ENCODE data around the gene ARID4B.
"Not testable (repeated sequence)": the region's sequence is repeated elsewhere in the genome, so short reads cannot be mapped to it uniquely, and the experiment has no call there.

The ARID4B gene

GRCh38 chr1:235327559-235328270 is at the start of gene ARID4B:
Gene ARID4B, minus strand, starts transcription at chr1:235328179. Its CDS starts 1,260 bp downstream, at chr1:235326919.
- DNase-seq: no peak

- DNase-seq: no peak
These were observed 48.1 kb upstream of the ARID4B start for GRCh38 chr1:235375919-235376605.

- DNase-seq: no peak
These were observed 41.8 kb upstream of the ARID4B start for GRCh38 chr1:235369802-235370201.

GRCh38 chr1:235368428-235368827 is 40.4 kb upstream of the ARID4B start:
- no peak for DNase-seq

- peak; percentile 95 for DNase-seq
These were observed 39.3 kb upstream of the ARID4B start, which contains the start of gene TBCE for GRCh38 chr1:235367000-235367908. Gene TBCE, plus strand, starts transcription at chr1:235367427. Its CDS starts 12,623 bp downstream, at chr1:235380050.

- DNase-seq: no peak
These were observed 38.3 kb upstream of the ARID4B start for GRCh38 chr1:235366286-235366685.

GRCh38 chr1:235364189-235364588 is 36.2 kb upstream of the ARID4B start:
- not testable (repeated sequence) for DNase-seq

- DNase-seq: no peak
These were observed 30.9 kb upstream of the ARID4B start for GRCh38 chr1:235358899-235359298.

GRCh38 chr1:235357485-235358373 is 29.8 kb upstream of the ARID4B start:
- DNase-seq: no peak

- no peak for DNase-seq
These were observed 23.9 kb upstream of the ARID4B start for GRCh38 chr1:235351898-235352297.

- no peak for DNase-seq
These were observed 23.5 kb upstream of the ARID4B start for GRCh38 chr1:235351441-235351840.

- no peak for DNase-seq
These were observed 15.7 kb upstream of the ARID4B start for GRCh38 chr1:235343726-235344125.

GRCh38 chr1:235342471-235342870 is 14.5 kb upstream of the ARID4B start:
- no peak for DNase-seq

- DNase-seq: no peak
These were observed 14.1 kb upstream of the ARID4B start for GRCh38 chr1:235342039-235342438.

- DNase-seq: no peak
These were observed 13.4 kb upstream of the ARID4B start for GRCh38 chr1:235341334-235341733.

- no peak for DNase-seq
These were observed 11.8 kb upstream of the ARID4B start for GRCh38 chr1:235339746-235340145.

- no peak for DNase-seq
These were observed 8.9 kb upstream of the ARID4B start for GRCh38 chr1:235336903-235337302.

GRCh38 chr1:235331401-235331800 is 3.4 kb upstream of the ARID4B start:
- DNase-seq: peak; percentile 24

GRCh38 chr1:235330918-235331285 is 2.9 kb upstream of the ARID4B start:
- DNase-seq: no peak

GRCh38 chr1:235329139-235329902 is 1.3 kb upstream of the ARID4B start:
- no peak for DNase-seq

Data from SIG-M5 (cell line).